ENCODE results near the gene ATPAF2. TPM values are rescaled to one million over a fixed set of nuclear protein-coding genes. Genes with fewer than 3 reads are reported as not detected.

ATPAF2 gene
- total RNA-seq, 1 experiment from 2014 or later, result 44.5 TPM

GRCh38 chr17:18064053-18064452 is 25.1 kb upstream of the ATPAF2 start:
- no peak overlapping the region for H3K4me3 ChIP-seq
- no peaks in the 10 kb centered on the region for H3K79me2 ChIP-seq (ENCODE audit: low read depth)
- peaks cover 16% of the 10 kb centered on the region; the same call in 1 of the 2 replicates for H3F3A ChIP-seq (ENCODE audit: insufficient read depth, low read depth)
- no peak overlapping the region for H3K27ac ChIP-seq
- CTCF ChIA-PET, result no interaction called here
- H2AFZ ChIP-seq, result no peak overlapping the region
- no peaks in the 10 kb centered on the region for H4K20me1 ChIP-seq (ENCODE audit: insufficient read depth)
- no TSS peak for BruUV-seq (replicated peaks)
- POLR2A ChIA-PET (ENCODE audit: unreplicated experiment), result no interaction called here
- H3K9me2 ChIP-seq (ENCODE audit: insufficient read depth), result no peaks in the 10 kb centered on the region
- 0 out of 2 replicates have a peak, but pooled peaks cover 16% of the 10 kb centered on the region for H3K36me3 ChIP-seq (ENCODE audit: low read depth)
- peaks cover 7% of the 10 kb centered on the region for H3K4me1 ChIP-seq (replicated peaks; ENCODE audit: insufficient read depth)
- no peak overlapping the region for H3K4me2 ChIP-seq
- no peak for DNase-seq
- TF ChIP-seq CTCF (conservative IDR thresholded peaks at IDR 0.05) (no peak), EZH2 (IDR thresholded peaks at IDR 0.05; ENCODE audit: low read depth) (no peak)
- no peaks in the 10 kb centered on the region for H3K9me3 ChIP-seq (ENCODE audit: insufficient read depth, low read depth)
- no peaks in the 10 kb centered on the region for H3K27me3 ChIP-seq (ENCODE audit: insufficient read depth, low read depth)
- intact Hi-C loops (cut with micrococcal nuclease; ENCODE audit: unreplicated experiment), result no loop called here

- Histone ChIP-seq H2AFZ (no peak overlapping the region), H3K79me2 (ENCODE audit: low read depth) (no peaks in the 10 kb centered on the region), H3K27ac (peak overlapping the region; percentile 32; the same call in 1 of the 2 replicates), H3K27me3 (ENCODE audit: insufficient read depth, low read depth) (no peaks in the 10 kb centered on the region), H3K9me2 (ENCODE audit: insufficient read depth) (no peaks in the 10 kb centered on the region), H3K9me3 (ENCODE audit: insufficient read depth, low read depth) (no peaks in the 10 kb centered on the region), H3K4me3 (no peak overlapping the region), H3F3A (ENCODE audit: insufficient read depth, low read depth) (0 out of 2 replicates have a peak, but pooled peaks cover 4% of the 10 kb centered on the region), H3K4me2 (no peak overlapping the region), H3K36me3 (ENCODE audit: low read depth) (peaks cover 25% of the 10 kb centered on the region; the same call in 1 of the 2 replicates), H4K20me1 (ENCODE audit: insufficient read depth) (no peaks in the 10 kb centered on the region), H3K4me1 (replicated peaks; ENCODE audit: insufficient read depth) (no peaks in the 10 kb centered on the region)
- no TSS peak for BruUV-seq (replicated peaks)
- DNase-seq, result no peak
- intact Hi-C loops (cut with micrococcal nuclease; ENCODE audit: unreplicated experiment), result no loop called here
- no peak for TF ChIP-seq CTCF (conservative IDR thresholded peaks at IDR 0.05)
- TF ChIP-seq EZH2 (IDR thresholded peaks at IDR 0.05; ENCODE audit: low read depth), result no peak
- POLR2A ChIA-PET (ENCODE audit: unreplicated experiment), result interaction anchor here (0.7 kb wide), 1 partner anchor 174 kb away, joined by 6 read pairs; no protein-coding TSS in a partner anchor
- CTCF ChIA-PET, result no interaction called here
These were observed 20.3 kb upstream of the ATPAF2 start for GRCh38 chr17:18059283-18059682.

- Histone ChIP-seq H3K36me3 (ENCODE audit: low read depth) (peaks cover 24% of the 10 kb centered on the region; the same call in 1 of the 2 replicates), H4K20me1 (ENCODE audit: insufficient read depth) (no peaks in the 10 kb centered on the region), H3K9me3 (ENCODE audit: insufficient read depth, low read depth) (no peaks in the 10 kb centered on the region), H3F3A (ENCODE audit: insufficient read depth, low read depth) (0 out of 2 replicates have a peak, but pooled peaks cover 4% of the 10 kb centered on the region), H3K79me2 (ENCODE audit: low read depth) (no peaks in the 10 kb centered on the region), H2AFZ (no peak overlapping the region), H3K27me3 (ENCODE audit: insufficient read depth, low read depth) (no peaks in the 10 kb centered on the region), H3K4me1 (replicated peaks; ENCODE audit: insufficient read depth) (no peaks in the 10 kb centered on the region), H3K4me2 (no peak overlapping the region), H3K27ac (no peak overlapping the region), H3K4me3 (no peak overlapping the region), H3K9me2 (ENCODE audit: insufficient read depth) (no peaks in the 10 kb centered on the region)
- BruUV-seq (replicated peaks), result no TSS peak
- intact Hi-C loops (cut with micrococcal nuclease; ENCODE audit: unreplicated experiment), result no loop called here
- ChIA-PET POLR2A (ENCODE audit: unreplicated experiment) (no interaction called here), CTCF (no interaction called here)
- TF ChIP-seq EZH2 (IDR thresholded peaks at IDR 0.05; ENCODE audit: low read depth) (no peak), CTCF (conservative IDR thresholded peaks at IDR 0.05) (no peak)
- DNase-seq, result no peak
These were observed 17.2 kb upstream of the ATPAF2 start for GRCh38 chr17:18056214-18056613.

Measured in PC-9 (cell line).